ENCODE data around the gene POFUT2. TPM values are rescaled to one million over a fixed set of nuclear protein-coding genes. Genes with fewer than 3 reads are reported as not detected.

The POFUT2 gene
- total RNA-seq, 4 donors from 2014 or later = 7.9 to 11.4 (median 9.4) TPM

GRCh38 chr21:45253180-45253579, 34.5 kb downstream of the POFUT2 start:
- H3K4me3 ChIP-seq = no peak overlapping the region
- intact Hi-C loops (cut with DNase I) = no loop called here
- peaks cover 0 to 65% (median 3%) of the 10 kb centered on the region in 4 donors for H3K27me3 ChIP-seq
- H3K27ac ChIP-seq = no peak overlapping the region
- no peaks in the 10 kb centered on the region for H3K9me3 ChIP-seq
- no peak for DNase-seq
- 38 to 45% methylated on average over 2 to 5 of the region's 8 CpGs for WGBS, 2 donors
- no peak for TF ChIP-seq POLR2A (IDR thresholded peaks at IDR 0.05)
- TF ChIP-seq, protein P1, sequence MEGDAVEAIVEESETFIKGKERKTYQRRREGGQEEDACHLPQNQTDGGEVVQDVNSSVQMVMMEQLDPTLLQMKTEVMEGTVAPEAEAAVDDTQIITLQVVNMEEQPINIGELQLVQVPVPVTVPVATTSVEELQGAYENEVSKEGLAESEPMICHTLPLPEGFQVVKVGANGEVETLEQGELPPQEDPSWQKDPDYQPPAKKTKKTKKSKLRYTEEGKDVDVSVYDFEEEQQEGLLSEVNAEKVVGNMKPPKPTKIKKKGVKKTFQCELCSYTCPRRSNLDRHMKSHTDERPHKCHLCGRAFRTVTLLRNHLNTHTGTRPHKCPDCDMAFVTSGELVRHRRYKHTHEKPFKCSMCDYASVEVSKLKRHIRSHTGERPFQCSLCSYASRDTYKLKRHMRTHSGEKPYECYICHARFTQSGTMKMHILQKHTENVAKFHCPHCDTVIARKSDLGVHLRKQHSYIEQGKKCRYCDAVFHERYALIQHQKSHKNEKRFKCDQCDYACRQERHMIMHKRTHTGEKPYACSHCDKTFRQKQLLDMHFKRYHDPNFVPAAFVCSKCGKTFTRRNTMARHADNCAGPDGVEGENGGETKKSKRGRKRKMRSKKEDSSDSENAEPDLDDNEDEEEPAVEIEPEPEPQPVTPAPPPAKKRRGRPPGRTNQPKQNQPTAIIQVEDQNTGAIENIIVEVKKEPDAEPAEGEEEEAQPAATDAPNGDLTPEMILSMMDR (IDR thresholded peaks at IDR 0.05) = no peak
- H3K36me3 ChIP-seq = no peaks in the 10 kb centered on the region
- H3K4me1 ChIP-seq = peaks cover 0 to 14% (median 7%) of the 10 kb centered on the region in 3 donors

- H3K27ac ChIP-seq = no peak overlapping the region
- H3K4me1 ChIP-seq = peaks cover 0 to 14% (median 7%) of the 10 kb centered on the region in 3 donors
- WGBS, 2 donors = 92 to 96% methylated on average over 2 to 9 of the region's 13 CpGs
- no peaks in the 10 kb centered on the region for H3K9me3 ChIP-seq
- no peak overlapping the region for H3K4me3 ChIP-seq
- TF ChIP-seq, protein P1 (IDR thresholded peaks at IDR 0.05) = no peak
- TF ChIP-seq POLR2A (IDR thresholded peaks at IDR 0.05) = no peak
- no peaks in the 10 kb centered on the region for H3K36me3 ChIP-seq
- intact Hi-C loops (cut with DNase I) = no loop called here
- DNase-seq = no peak
- peaks cover 0 to 60% (median 3%) of the 10 kb centered on the region in 4 donors for H3K27me3 ChIP-seq
These were observed 35.2 kb downstream of the POFUT2 start for GRCh38 chr21:45252448-45252925.

- no peaks in the 10 kb centered on the region for H3K9me3 ChIP-seq
- no peaks in the 10 kb centered on the region for H3K36me3 ChIP-seq
- H3K27me3 ChIP-seq = peaks cover 0 to 60% (median 3%) of the 10 kb centered on the region in 4 donors
- peaks cover 0 to 10% (median 7%) of the 10 kb centered on the region in 3 donors for H3K4me1 ChIP-seq
- no peak overlapping the region for H3K4me3 ChIP-seq
- 93 to 95% methylated on average over 8 to 16 of the region's 28 CpGs for WGBS, 2 donors
- H3K27ac ChIP-seq = no peak overlapping the region
- TF ChIP-seq, protein P1 (IDR thresholded peaks at IDR 0.05) = no peak
- no peak for TF ChIP-seq POLR2A (IDR thresholded peaks at IDR 0.05)
- intact Hi-C loops (cut with DNase I) = no loop called here
- DNase-seq = no peak
These were observed 35.9 kb downstream of the POFUT2 start for GRCh38 chr21:45251635-45252447.

GRCh38 chr21:45250914-45251634, 36.6 kb downstream of the POFUT2 start:
- Histone ChIP-seq H3K4me3 (no peak overlapping the region), H3K9me3 (no peaks in the 10 kb centered on the region), H3K27me3 (peaks cover 0 to 60% (median 0%) of the 10 kb centered on the region in 4 donors), H3K4me1 (peaks cover 0 to 10% (median 7%) of the 10 kb centered on the region in 3 donors), H3K36me3 (no peaks in the 10 kb centered on the region), H3K27ac (no peak overlapping the region)
- TF ChIP-seq, protein P1 (IDR thresholded peaks at IDR 0.05) = no peak
- no peak for TF ChIP-seq POLR2A (IDR thresholded peaks at IDR 0.05)
- no peak for DNase-seq
- WGBS, 2 donors = 83 to 84% methylated on average over 12 to 14 of the region's 14 CpGs
- intact Hi-C loops (cut with DNase I) = no loop called here

- DNase-seq = no peak
- no peak for TF ChIP-seq POLR2A (IDR thresholded peaks at IDR 0.05)
- TF ChIP-seq, protein P1 (IDR thresholded peaks at IDR 0.05) = no peak
- H3K27ac ChIP-seq = no peak overlapping the region
- intact Hi-C loops (cut with DNase I) = no loop called here
- no peak overlapping the region for H3K4me3 ChIP-seq
- H3K4me1 ChIP-seq = peaks cover 0 to 10% (median 7%) of the 10 kb centered on the region in 3 donors
- no peaks in the 10 kb centered on the region for H3K9me3 ChIP-seq
- no peaks in the 10 kb centered on the region for H3K36me3 ChIP-seq
- 71 to 81% methylated on average over 3 of the region's 3 CpGs for WGBS, 2 donors
- H3K27me3 ChIP-seq = peaks cover 0 to 58% (median 0%) of the 10 kb centered on the region in 4 donors
These were observed 37.4 kb downstream of the POFUT2 start for GRCh38 chr21:45250272-45250671.
